ENCODE data around the gene MRTO4. TPM values are rescaled to one million over a fixed set of nuclear protein-coding genes. Genes with fewer than 3 reads are reported as not detected.
A peak's percentile ranks its signal among the peaks of the same experiment; 100 is the strongest.
"Not testable (repeated sequence)": the region's sequence is repeated elsewhere in the genome, so short reads cannot be mapped to it uniquely, and the experiment has no call there.

The MRTO4 gene
- total RNA-seq, 3 donors from 2014 or later: 17.7 to 18.2 (median 18.1) TPM

DNA sequence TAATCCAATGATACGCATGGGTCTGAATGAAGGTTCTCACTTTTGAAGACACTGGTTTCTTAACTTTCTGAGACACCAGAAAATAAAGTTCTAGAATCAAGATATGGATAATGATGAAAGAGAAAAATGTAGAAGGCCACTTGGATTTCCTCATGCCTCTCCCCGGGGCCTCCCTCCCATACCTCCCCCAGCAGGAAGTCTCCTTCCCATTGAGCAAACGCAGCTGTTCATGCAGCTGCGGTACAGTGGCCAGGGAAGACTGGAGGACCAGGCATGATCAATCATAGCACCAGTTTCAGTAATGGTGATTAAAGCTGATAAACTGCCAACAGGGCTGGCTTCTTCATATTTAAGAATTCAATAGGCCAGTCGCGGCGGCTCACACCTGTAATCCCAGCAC is 30.6 kb upstream of the MRTO4 start:
- Histone ChIP-seq H3K36me3 (ENCODE audit: low read depth) (no peaks in the 10 kb centered on the region), H3K9me3 (no peaks in the 10 kb centered on the region), H3K4me3 (no peak overlapping the region), H3K4me1 (ENCODE audit: low read depth) (no peaks in the 10 kb centered on the region)
- intact Hi-C loops (cut with DNase I, micrococcal nuclease): loop anchor here in 1 of 2 donors (2.0 kb wide), 1 partner anchor 18 kb away; no protein-coding TSS in a partner anchor
- TF ChIP-seq, protein P1, sequence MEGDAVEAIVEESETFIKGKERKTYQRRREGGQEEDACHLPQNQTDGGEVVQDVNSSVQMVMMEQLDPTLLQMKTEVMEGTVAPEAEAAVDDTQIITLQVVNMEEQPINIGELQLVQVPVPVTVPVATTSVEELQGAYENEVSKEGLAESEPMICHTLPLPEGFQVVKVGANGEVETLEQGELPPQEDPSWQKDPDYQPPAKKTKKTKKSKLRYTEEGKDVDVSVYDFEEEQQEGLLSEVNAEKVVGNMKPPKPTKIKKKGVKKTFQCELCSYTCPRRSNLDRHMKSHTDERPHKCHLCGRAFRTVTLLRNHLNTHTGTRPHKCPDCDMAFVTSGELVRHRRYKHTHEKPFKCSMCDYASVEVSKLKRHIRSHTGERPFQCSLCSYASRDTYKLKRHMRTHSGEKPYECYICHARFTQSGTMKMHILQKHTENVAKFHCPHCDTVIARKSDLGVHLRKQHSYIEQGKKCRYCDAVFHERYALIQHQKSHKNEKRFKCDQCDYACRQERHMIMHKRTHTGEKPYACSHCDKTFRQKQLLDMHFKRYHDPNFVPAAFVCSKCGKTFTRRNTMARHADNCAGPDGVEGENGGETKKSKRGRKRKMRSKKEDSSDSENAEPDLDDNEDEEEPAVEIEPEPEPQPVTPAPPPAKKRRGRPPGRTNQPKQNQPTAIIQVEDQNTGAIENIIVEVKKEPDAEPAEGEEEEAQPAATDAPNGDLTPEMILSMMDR (IDR thresholded peaks at IDR 0.05): no peak
- DNase-seq: no peak
- peak; percentile 56 for ATAC-seq

DNA sequence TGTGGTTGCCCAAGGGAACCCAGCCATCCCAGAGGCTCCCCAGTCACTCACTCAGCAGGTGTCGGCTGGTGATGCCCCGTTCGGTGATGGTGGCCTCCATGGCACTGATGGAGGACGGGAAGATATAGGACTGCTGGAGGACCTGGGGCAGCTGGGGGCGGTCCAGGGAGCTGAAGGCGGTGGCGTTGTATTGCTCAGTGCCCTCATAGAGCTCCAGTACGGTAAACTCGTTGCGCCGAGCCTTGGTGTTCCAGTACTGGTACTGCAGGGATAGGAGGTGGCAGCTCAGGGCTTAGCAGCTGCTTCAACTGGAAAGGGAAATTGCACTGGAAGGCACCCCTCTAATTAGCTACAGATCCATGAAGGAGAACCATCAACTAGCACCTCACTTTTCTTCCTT is 29.0 kb upstream of the MRTO4 start:
- DNase-seq (no peak), ATAC-seq (no peak)
- TF ChIP-seq, protein P1 (IDR thresholded peaks at IDR 0.05): no peak
- intact Hi-C loops (cut with DNase I, micrococcal nuclease): no loop called here
- H3K36me3 ChIP-seq (ENCODE audit: low read depth): no peaks in the 10 kb centered on the region
- H3K4me1 ChIP-seq (ENCODE audit: low read depth): no peaks in the 10 kb centered on the region
- no peaks in the 10 kb centered on the region for H3K9me3 ChIP-seq
- H3K4me3 ChIP-seq: no peak overlapping the region

DNA sequence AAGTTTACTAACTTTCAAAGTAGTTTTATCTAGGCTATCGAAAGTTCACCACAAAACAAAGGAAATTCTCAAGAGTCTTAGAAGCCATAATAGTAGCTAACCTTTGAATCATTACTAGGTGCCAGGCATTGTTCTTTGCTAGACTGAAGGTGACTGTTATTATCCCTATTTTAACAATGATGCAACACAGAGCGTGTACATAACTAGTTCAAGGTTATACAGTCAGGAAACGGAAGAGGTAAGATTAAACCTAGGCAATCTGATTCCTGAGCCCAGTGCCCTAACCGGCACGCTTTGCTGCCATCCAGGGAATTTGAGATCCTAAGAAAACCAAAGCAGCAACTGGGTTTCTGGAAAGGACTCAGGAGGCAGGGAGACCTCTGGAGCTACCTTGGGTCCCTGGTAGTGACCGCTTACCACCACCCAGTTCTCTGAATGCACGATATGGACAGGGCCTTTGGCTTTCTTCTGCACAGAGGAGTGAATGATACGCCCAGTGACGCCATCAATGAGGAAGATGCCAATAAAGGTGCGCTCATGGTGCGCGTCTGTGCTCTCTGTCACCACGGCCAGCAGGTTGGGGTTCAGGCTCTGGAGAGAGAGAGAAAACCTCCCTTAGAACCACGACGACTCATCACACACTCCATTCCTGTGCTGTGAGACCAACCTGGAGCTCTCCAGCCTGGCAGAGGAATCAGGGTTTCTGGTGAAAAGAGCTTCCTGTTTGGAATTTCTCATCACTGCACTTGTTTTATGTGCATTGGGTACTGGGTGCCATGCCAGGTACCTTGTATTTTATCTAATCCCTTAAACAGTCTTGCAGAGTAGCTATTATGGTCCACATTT is 28.4 kb upstream of the MRTO4 start:
- Histone ChIP-seq H3K9me3 (no peaks in the 10 kb centered on the region), H3K36me3 (ENCODE audit: low read depth) (no peaks in the 10 kb centered on the region), H3K4me1 (ENCODE audit: low read depth) (no peaks in the 10 kb centered on the region), H3K4me3 (no peak overlapping the region)
- DNase-seq (no peak), ATAC-seq (no peak)
- intact Hi-C loops (cut with DNase I, micrococcal nuclease): no loop called here
- TF ChIP-seq, protein P1 (IDR thresholded peaks at IDR 0.05): no peak

DNA sequence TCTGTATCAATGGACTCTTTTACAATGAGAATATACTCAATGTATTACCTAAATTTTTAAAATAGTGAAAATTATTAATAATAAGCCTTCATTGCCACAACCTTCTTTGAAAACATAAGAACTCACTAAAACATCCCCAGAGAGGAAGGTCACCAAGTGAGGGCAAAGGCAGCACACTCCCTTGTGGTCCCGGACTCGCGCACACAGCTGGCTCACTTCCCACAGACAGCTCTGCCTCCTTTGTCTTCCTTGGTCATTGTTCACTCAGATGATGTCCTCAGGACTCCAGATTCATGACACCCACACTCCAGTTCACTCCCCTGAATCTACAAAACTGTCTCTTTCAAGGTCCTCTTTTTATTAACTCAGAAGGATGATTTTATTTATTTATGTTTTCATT is 22.4 kb upstream of the MRTO4 start:
- ATAC-seq (no peak), DNase-seq (no peak)
- H3K9me3 ChIP-seq: no peaks in the 10 kb centered on the region
- intact Hi-C loops (cut with DNase I, micrococcal nuclease): no loop called here
- TF ChIP-seq, protein P1 (IDR thresholded peaks at IDR 0.05): no peak
- H3K36me3 ChIP-seq (ENCODE audit: low read depth): no peaks in the 10 kb centered on the region
- H3K4me3 ChIP-seq: no peak overlapping the region
- H3K4me1 ChIP-seq (ENCODE audit: low read depth): peaks cover 3% of the 10 kb centered on the region

DNA sequence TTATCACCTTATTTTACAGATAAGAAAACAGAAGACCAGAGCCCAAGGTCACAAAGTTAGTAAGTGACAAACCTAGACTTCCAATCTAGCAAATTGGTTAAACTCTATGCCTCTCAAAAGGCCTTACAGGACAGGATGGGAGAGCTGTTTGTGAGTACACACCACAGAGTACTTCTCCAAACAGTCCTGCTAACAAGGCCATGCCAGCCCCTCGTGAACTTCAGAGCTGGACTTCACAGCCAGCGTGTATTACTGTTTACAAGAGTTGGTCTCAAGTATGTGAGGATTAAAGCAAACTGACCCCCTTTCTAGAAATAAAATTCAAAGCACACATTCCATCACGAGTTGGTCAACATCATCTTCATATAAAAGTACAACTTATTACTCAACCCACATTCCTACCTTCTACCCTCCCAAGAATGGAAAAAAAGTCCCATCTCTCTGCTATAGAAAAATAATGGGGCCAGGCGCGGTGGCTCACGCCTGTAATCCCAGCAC is 21.7 kb upstream of the MRTO4 start:
- TF ChIP-seq, protein P1 (IDR thresholded peaks at IDR 0.05): no peak
- ATAC-seq (no peak), DNase-seq (no peak)
- intact Hi-C loops (cut with DNase I, micrococcal nuclease): no loop called here
- no peaks in the 10 kb centered on the region for H3K36me3 ChIP-seq (ENCODE audit: low read depth)
- peaks cover 3% of the 10 kb centered on the region for H3K4me1 ChIP-seq (ENCODE audit: low read depth)
- H3K9me3 ChIP-seq: no peaks in the 10 kb centered on the region
- no peak overlapping the region for H3K4me3 ChIP-seq

DNA sequence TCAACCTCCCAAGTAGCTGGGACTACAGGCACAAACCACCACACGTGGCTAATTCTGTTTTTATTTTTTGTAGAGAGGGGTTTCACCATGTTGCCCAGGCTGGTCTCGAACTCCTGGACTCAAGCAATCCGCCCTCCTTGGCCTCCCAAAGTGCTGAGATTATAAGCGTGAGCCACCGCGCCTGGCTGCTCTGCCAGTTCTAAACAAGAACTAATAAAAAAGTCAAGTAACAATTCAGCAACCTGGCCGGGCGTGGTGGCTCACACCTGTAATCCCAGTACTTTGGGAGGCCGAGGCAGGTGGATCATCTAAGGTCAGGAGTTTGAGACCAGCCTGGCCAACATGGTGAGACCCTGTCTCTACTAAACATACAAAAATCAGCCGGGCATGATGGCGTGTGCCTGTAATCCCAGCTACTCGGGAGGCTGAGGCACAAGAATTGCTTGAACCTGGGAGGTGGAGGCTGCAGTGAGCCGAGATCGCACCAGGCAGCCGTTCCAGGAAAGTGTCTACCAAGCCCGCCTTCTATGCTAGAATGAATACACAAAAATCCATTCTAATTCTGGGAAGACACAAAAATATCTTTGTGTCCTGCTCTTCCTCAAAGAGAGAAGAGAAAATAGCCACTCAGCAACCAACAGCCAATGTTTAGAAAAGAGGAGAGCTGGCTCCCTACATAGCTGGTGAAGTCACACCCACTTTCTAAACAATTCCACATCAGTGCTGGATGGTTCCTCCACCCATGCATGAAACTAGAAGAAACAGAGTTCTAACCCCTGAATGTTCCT is 19.7 kb upstream of the MRTO4 start:
- peak; percentile 78 for ATAC-seq
- intact Hi-C loops (cut with DNase I, micrococcal nuclease); H3K9me3 ChIP-seq; DNase-seq; H3K4me1 ChIP-seq (ENCODE audit: low read depth); H3K36me3 ChIP-seq (ENCODE audit: low read depth); H3K4me3 ChIP-seq: not testable (repeated sequence)

Measured in mucosa of descending colon (tissue), 3 donors.